NCI-H345 treated with DMSO at 0.1 percent for 48 hours (cell line): ENCODE data around the gene RRAGD.
"Not testable (repeated sequence)": the region's sequence is repeated elsewhere in the genome, so short reads cannot be mapped to it uniquely, and the experiment has no call there.

Experiments used
- DNase-seq: peaks from one replicate; lab custom pipeline; 2025; ENCODE audit not compliant: unreplicated experiment; lab: John Stamatoyannopoulos, UW

The RRAGD gene

GRCh38 chr6:89413006-89413400, 930 bp upstream of the RRAGD start:
- DNase-seq, result no peak

- peak; percentile 18 for DNase-seq
Observed at GRCh38 chr6:89411145-89412070, 665 bp downstream of the RRAGD start.

- no peak for DNase-seq
Observed at GRCh38 chr6:89410788-89411144, 1.3 kb downstream of the RRAGD start.

- DNase-seq, result no peak
Observed at GRCh38 chr6:89410231-89410761, 1.8 kb downstream of the RRAGD start.

GRCh38 chr6:89409461-89410035, 2.5 kb downstream of the RRAGD start:
- DNase-seq, result no peak

- no peak for DNase-seq
Observed at GRCh38 chr6:89406141-89406540, 5.9 kb downstream of the RRAGD start.

GRCh38 chr6:89404512-89404911, 7.6 kb downstream of the RRAGD start:
- DNase-seq, result no peak

- DNase-seq, result no peak
Observed at GRCh38 chr6:89402776-89403175, 9.3 kb downstream of the RRAGD start.

GRCh38 chr6:89400912-89401399, 11.1 kb downstream of the RRAGD start:
- DNase-seq, result no peak

- no peak for DNase-seq
Observed at GRCh38 chr6:89400050-89400449, 12.0 kb downstream of the RRAGD start.

GRCh38 chr6:89398762-89399525, 13.1 kb downstream of the RRAGD start:
- DNase-seq, result no peak

GRCh38 chr6:89397884-89398283, 14.2 kb downstream of the RRAGD start:
- DNase-seq, result not testable (repeated sequence)

- no peak for DNase-seq
Observed at GRCh38 chr6:89393659-89394058, 18.4 kb downstream of the RRAGD start.

- DNase-seq, result no peak
Observed at GRCh38 chr6:89392823-89393222, 19.2 kb downstream of the RRAGD start.

GRCh38 chr6:89388846-89389245, 23.2 kb downstream of the RRAGD start:
- no peak for DNase-seq

- DNase-seq, result no peak
Observed at GRCh38 chr6:89387516-89388201, 24.4 kb downstream of the RRAGD start.

GRCh38 chr6:89386917-89387491, 25.1 kb downstream of the RRAGD start:
- DNase-seq, result no peak

GRCh38 chr6:89385846-89386245, 26.2 kb downstream of the RRAGD start:
- DNase-seq, result no peak

GRCh38 chr6:89385156-89385667, 26.9 kb downstream of the RRAGD start:
- DNase-seq, result no peak

- DNase-seq, result no peak
Observed at GRCh38 chr6:89381031-89381430, 31.0 kb downstream of the RRAGD start.
